Stimulated activated CD4-positive, alpha-beta T cell treated with anti-CD3 and anti-CD28 coated beads, Interleukin-12 subunit alpha, Interleukin-12 subunit beta, amount 100 ng/mL, for 4 hours (primary cell): ENCODE results near the gene RHOU.
"Not testable (repeated sequence)": the region's sequence is repeated elsewhere in the genome, so short reads cannot be mapped to it uniquely, and the experiment has no call there.

ENCODE experiments used
- DNase-seq: peaks from one replicate; pipeline ENCODE4 v3.0.0-alpha.2; 2020

RHOU gene

DNA sequence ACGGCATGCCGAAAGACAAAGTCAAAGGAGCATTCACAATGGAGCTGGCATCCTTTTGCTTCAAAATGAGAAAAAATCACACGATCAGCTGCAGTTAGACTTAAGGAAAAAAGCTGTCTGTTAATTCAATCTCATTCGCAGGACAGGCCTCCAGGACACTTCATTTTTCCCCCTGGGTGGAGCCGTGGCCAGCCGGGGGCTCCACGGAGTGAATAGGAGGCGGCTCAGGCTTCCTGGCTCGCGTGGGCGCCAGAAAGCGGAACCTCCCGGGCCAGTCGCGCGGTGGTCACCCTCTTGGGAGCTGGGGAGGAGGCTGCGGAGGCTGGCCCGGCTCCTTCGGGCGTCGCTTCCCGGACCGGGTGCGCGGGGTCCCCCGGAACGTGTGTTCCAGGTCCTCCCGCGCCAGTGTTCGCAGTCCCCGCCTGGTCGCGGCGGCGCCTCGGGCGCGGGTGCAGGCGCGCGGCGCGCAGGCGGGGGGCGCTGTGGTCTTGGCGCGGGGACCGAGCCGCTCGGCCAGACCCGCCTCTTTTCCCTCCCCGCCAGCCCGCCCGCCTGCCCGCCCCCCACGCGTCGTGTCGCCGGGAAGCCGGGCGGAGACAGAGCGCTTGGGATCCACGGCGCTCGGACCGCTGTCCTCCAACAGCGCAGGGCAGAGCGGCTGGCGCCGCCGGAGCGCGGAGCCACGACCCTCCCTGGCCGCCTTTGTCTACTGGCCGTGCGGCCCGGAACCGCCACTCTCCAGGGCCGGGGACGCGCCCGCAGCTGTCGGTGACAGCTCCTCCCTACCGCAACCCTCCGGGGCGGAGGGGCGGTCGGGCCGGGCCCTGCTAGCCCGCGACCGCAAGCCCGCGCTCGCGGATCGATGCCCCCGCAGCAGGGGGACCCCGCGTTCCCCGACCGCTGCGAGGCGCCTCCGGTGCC lies at the start of gene RHOU:
RHOU (plus strand) TSS at position 599 of the 921 bp plus-strand sequence; CDS start at position 863, 264 bp downstream.
- peak; percentile 67 for DNase-seq

DNA sequence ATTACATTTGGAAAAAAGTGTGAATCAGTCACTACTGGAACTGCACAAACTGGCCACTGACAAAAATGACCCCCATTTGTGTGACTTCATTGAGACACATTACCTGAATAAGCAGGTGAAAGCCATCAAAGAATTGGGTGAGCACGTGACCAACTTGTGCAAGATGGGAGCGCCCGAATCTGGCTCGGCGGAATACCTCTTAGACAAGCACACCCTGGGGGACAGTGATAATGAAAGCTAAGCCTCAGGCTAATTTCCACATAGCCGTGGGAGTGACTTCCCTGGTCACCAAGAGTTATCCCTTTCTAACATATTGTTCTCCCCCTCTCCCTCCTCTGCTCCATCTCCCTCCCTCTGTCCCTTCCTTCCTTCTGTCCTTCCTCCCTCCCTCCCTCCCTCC lies 47.7 kb upstream of the RHOU start:
- DNase-seq = no peak

DNA sequence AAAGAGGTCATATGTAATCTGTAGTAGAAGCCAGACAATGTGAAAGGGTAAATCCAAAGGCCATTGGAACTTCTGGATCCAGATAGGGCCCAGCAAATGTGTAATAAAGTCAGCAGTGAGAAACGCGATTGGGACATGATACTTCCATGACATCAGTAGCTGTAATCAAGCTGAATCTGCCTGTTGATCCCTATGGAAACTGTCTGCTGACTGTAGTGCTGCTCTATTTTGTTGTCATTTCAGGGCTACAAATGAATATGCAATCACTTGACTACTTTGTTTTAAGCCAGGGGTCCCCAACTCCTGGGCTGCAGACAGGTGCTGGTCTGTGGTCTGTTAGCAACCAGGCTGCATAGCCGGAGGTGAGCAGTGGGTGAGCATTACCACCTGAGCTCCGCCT lies 46.0 kb upstream of the RHOU start:
- no peak for DNase-seq

GRCh38 chr1:228691211-228691610 lies 44.1 kb upstream of the RHOU start:
- no peak for DNase-seq

DNA sequence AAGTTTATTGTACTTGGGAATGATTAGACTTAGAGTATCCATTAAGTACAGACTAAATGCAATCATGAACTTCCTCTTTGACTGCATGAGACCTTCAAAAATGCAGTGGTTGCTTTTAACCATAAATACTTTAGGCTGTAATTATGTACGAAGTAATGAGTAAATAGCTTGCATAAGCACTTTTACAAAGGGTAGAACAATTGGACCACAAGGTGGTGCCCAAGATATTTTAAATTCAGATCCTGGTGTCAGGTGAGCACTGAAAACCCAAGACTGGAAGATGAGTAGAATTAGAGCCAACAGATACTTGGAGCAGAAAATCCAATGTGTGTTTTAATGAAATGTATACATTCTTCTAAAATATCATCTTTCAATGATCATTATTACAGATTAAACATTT lies 43.4 kb upstream of the RHOU start:
- DNase-seq = no peak

DNA sequence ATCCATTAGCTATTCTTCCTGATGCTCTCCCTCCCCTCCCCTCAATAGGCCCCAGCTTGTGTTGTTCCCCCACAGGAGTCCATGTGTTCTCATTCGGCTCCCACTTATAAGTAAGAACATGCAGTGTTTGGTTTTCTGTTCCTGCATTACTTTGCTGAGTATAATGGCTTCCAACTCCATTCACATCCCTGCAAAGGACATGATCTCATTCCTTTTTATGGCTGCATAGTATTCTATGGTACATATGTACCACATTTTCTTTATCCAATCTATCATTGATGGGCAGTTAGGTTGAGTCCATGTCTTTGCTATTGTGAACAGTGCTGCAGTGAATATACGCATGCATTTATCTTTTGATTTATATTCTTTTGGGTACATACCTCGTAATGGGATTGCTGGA lies 40.8 kb upstream of the RHOU start:
- DNase-seq = not testable (repeated sequence)

GRCh38 chr1:228695015-228695955 lies 40.0 kb upstream of the RHOU start:
- no peak for DNase-seq

DNA sequence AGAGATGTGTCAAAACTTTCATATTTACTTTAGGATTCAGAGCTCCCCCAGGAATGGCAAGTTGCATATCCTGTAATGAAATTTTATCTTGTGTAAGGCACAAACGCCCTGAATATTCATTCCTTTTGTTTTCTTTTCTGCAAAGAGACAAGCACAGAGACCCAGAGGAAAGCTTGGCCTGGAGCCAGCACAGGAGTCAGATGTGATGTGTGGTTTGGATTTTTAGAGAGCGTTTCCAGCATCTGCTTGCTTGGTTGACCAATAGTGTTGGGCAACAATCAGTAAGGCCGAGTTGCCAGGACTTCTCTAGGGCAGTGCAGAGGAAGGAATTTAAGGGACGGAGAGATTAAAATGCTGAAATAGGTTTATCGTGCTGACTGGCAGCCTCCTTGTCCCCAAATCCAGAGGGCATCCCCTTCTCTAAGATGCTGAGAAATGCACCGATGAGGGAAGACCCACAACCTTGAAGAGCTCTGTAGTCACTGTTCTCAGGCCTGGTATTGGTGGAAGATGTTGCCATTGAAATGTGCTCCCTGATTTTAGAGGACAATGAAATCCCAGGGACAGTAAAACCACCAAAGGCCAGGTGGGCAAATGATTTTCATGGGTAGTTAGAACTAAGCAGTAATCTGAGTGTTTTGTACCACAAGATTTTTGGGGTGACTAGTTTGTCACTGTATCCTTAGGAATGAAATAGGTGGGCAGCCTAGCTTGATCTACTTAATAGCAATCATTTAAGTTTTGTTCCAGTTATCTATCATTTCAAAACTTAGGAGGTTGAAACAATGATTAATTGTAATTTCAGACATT lies 37.9 kb upstream of the RHOU start:
- DNase-seq = no peak

GRCh38 chr1:228698017-228698329 lies 37.3 kb upstream of the RHOU start:
- no peak for DNase-seq

DNA sequence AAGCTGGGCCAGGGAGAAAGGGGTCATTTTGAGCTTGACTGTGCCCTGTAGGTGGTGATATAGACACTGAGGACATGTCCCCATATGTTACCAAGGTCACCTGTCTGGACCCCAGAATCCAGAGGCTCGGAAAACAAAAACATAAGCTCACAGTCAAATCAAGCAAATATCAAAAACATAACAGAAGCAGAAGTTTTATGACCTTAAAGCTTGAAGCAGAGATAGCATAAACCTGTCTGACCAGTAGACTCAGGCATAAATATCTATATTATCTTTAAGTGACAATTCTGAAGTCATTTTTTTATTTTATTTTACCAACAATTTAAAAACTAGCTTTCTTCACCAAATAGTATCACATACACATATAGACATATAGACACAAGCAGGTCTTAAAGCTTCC lies 32.8 kb upstream of the RHOU start:
- no peak for DNase-seq

GRCh38 chr1:228706305-228706704 lies 29.0 kb upstream of the RHOU start:
- DNase-seq = no peak

DNA sequence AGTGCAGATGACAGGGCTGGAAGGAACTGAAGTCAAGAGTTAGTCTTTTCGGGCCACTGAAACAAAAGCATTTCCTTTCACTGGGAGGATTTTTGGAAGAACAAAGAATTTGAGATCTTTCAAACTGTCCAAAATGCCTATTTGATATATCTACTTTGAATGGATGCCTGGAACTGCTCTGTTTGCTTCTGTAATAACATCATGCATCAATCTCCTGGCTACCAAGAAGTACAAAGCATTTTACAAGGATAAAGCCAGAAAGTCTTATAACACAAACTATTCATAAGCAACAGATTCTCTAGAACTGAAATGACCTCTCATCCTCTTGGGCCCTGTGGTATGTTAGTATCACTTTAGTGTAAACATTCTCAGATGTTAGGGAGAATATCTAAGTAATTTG lies 18.2 kb upstream of the RHOU start:
- DNase-seq = no peak

GRCh38 chr1:228721407-228721806 lies 13.9 kb upstream of the RHOU start:
- DNase-seq = no peak

DNA sequence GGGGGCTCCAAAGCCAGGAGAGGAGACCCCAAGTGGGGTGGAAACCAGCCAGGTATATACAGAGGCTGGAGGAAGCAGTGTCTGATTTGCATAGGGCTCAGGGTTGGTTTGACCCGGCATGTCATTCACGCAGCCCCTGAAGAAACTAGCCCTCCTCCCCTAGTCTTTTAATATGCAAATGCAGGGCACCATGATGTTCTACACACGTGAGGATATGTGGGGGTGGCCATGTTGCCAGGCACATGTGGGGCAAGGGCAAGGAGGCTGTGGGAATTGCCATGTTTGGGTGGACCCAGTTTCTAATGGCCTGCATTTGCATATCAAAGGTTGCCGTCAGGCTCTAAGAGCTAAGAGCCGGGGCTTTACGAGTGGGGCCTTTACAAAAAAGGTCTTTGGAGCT lies 12.0 kb upstream of the RHOU start:
- DNase-seq = no peak

- no peak for DNase-seq
Observed at GRCh38 chr1:228723921-228724320, 11.4 kb upstream of the RHOU start.

GRCh38 chr1:228725178-228725577 lies 10.1 kb upstream of the RHOU start:
- no peak for DNase-seq

GRCh38 chr1:228727681-228728171 lies 7.6 kb upstream of the RHOU start:
- DNase-seq = no peak

GRCh38 chr1:228732426-228732825 lies 2.9 kb upstream of the RHOU start:
- DNase-seq = no peak

GRCh38 chr1:228733576-228733975 lies 1.7 kb upstream of the RHOU start:
- DNase-seq = no peak

DNA sequence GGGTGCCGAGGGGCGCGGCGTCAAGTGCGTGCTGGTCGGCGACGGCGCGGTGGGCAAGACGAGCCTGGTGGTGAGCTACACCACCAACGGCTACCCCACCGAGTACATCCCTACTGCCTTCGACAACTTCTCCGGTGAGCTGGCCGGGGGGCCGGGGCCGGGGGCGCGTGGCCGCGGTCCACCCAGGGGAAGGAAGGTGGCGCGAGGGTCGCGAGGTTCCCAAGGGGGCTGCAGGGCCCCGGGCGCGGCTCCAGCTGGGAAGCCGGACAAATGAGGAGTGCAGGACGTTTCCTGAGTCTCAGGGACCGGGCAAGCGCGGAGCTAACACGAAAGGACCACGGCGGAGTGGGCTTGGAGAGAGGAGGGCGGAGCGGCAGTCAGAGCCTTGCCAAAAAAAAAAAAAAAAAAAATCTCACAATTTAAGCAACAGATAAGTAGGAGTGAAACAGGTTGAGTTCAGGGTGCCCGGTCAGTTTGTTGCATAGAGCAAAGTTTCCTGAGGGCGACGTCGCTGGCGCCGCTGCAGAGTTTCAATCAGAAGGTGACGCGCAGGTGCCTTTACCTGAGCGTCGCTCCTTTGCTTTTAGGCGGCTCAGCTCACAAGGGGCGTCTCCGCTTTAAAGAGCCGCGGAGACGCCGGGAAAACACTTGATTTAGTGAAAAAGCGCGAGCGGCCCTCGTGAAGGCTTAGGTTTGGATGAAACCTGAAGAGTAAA lies 750 bp downstream of the RHOU start:
- DNase-seq = peak; percentile 22

DNA sequence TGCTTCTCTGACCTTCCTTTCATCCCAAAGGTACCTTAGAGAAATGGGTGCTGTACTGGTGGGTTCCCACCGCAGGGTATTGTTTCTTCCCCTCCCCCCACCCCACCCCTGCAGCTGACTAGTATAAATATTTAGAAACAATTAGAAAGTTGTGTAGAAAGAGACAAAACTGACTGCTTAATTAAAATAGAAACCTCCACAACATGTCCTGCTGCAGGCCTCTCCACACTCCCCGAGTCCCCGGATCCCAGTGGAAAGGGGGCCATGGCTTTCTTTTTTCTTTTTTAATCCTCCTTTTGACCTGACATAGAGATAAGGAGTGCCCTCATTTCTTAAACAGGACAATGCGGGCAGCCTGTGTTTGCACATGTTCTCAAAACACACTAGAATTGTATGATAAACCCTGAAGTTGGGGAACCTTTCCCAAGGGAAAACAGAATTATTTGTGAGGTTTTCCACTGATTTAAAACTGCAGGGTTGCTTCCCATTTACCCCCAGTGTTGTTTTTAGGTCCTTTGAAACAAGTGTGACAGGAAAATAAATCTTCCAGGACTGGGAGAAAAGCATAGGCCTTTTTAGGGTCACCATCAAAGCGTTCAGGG lies 1.7 kb downstream of the RHOU start:
- DNase-seq = no peak

DNA sequence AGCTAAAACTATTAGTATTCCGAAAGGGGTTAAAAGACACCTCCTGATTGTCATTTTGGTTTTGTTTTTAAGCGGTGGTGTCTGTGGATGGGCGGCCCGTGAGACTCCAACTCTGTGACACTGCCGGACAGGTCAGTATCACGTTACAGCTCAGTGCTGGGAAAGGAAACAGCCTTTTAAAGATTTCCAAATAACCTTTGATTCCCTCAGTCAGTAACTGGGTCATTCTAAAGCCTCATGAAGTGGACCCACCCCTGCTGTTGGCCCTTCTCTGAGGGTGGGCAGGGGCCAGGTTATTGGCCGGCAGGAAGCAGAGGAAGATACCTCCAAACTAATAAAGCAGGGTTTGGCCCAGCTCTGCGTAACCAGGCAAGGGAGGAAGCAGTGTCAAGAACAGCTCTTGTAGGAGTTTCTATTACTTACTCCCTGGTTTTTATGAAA lies 2.3 kb downstream of the RHOU start:
- DNase-seq = no peak
